LHCN-M2 (cell line): ENCODE data around the gene ARHGAP26. TPM values are rescaled to one million over a fixed set of nuclear protein-coding genes. Genes with fewer than 3 reads are reported as not detected.

Source experiments
- DNase-seq: peaks from one replicate; pipeline ENCODE4 v3.0.0-alpha.2; 2012; ENCODE audit warnings: low read depth
- total RNA-seq: library from RNA; depleted of rRNA; stranded (reverse); fragments of >200 nt; gene quantifications from 2 replicates; pipeline ENCODE4 v1.2.3, GENCODE V29; 2014

ARHGAP26 gene
- total RNA-seq, 1 experiment from 2014 or later = 1.0 TPM

DNA sequence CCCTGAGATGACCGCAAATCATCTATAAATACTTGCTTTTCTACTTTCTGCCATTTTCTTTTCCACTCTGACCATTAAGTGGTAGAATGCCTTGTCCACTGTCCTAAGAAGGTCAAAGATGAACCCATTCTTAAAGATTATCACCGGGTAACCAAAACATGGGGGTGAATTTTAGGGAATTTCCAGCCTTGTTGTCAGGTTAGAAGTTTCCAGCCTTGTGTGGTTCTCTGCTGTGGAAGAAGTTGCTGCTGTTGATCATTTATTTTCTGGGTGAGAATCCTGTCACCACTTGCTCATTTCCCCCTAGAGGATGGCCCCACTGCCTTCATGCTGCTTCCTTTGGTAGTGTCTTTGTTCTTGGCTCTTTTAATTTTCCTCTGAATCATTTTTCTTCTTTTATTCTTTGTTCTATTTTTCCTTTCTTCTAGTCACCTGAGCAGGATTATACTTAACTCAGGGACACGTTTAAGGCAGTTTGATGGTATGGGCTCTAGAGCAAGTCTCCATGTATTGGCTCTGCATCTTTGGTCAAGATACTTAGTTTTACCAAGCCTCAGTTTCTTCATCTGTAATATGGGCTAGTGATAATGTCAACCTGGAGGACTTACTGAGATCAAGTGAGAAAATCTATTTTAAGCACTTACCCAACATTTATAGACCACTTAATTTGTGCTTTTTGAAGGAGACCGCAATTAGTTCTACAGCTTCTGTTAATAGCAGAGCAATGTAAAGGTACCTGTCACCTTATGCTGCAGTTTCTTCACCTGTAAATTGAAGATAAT, 266.2 kb downstream of the ARHGAP26 start:
- no peak for DNase-seq

DNA sequence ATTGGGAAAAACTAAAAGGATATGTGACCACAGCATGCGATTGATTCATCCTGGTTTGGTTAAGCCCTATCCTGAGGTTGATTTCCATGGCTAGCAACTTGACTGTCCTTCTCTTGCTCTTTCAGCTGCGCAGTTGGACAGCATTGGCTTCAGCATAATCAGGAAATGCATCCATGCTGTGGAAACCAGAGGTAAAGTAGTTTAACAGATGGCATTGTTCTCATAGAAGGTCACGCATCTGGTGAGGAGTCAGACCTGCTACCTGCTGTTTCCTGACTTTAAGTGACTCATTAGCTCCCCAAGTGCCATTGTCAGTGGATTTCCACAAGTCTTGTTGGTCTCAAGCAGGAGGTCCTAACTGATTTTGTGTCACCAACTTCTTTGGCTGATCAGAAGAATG, 266.9 kb downstream of the ARHGAP26 start:
- DNase-seq = no peak

DNA sequence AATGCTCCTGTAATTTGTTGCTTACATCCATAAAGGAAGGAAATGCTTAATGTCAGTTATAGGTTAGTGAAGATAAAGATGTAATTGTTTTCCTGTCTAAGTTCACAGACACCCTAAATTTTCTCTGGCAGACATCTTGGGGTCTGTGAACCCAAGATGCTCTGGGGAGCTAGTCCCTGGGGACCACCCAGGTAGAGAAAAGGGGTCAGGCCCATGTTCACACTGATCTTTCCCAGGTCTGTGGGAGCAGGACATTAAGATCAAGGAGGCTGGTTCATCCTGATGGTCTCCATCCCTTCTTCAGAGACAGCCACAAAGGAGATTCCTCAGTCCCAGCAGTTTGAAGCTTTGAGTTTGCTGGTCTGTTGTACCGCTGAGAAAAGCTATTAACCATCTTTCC, 267.5 kb downstream of the ARHGAP26 start:
- no peak for DNase-seq

DNA sequence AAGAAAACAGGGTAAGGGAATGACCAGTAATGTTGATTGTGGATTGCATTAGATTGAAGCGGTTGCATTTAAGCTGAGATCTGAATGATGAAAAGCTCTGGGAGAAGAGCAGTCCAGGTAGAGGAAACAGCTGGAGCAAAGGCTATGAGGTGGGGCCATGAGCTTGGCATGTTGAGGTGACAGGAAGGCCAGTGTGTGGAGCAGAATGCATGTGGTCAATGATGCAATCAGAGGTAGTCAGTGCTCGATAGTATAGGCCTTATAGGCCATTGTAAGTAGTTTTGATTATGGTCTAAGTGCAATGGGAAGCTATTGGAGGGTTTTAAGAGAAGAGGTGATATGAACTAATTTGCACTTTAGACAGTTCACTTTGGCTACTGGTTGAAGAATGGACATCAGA, 270.4 kb downstream of the ARHGAP26 start:
- no peak for DNase-seq

DNA sequence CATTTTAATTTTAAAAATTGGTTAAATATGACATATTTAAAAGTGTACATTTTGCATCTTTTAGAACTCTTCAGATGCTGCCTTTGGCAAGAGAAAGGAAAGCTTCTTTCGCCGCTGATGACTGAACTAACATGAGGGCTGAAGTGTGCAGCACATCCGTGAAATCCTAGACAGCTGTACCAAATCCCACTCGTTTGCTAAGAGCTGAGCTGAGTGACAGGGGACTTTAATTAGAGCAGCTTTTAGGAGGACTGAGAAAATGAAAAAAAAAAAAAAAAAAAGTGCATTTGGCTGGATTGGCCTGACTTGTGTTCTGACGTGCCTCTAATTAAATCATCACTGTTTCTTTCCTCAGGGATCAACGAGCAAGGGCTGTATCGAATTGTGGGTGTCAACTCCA, 271.3 kb downstream of the ARHGAP26 start:
- DNase-seq = no peak

DNA sequence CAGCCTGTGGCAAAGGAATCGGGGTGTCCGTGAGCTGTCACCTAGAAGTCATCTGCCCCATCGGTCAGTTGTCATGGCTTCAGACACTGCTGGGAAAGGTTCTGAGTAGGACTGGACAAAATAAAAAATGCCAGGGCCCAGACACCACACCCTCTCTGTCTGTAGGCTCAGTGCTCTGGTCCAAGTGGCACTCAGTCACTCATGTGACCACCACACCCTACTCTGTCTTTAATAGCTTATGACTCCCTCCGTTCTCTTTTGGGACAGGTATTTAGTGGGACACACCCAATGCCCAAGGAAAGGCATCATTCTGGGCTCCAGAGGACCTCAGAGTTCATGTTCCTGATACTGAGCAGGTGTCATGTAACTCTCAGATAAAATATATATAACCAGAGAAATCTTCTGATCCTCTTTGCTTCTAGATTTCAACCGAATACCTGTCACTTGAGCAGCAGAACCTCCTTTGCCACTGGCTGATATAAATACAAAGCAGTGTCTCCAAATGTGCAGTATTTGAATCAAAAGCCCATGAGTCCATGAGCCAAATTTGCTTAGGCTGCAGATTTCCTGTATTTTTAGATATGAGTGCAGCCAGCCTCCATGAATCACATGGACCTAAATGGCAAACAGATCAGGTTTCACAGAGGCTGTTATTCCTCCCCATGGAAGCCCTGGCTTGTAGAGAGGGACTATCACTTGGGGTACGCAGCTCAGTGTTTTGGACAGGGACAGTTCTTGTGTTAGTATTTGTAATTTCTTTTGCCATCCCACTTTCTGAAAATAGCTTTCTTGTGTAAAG, 272.0 kb downstream of the ARHGAP26 start:
- peak; percentile 49 for DNase-seq

DNA sequence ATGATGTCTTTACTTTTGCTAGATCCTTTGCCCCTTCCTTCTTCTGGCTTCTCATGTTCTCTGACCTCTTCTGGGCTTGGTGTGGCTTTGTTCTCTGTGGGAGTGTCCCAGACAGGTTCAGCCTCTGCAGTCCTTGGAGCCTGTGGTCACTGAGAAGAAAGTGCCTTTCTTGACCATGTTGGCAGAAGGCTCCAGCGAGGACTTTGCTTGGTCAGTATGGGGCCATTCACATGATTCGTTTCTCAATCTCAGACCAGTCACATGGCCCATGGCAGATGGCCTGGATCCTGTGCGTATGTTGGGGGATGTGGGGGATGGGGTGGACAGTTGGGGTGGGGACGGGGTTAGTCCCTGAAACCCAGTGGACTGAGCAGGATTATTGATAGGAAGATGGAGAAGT, 274.1 kb downstream of the ARHGAP26 start:
- DNase-seq = no peak

DNA sequence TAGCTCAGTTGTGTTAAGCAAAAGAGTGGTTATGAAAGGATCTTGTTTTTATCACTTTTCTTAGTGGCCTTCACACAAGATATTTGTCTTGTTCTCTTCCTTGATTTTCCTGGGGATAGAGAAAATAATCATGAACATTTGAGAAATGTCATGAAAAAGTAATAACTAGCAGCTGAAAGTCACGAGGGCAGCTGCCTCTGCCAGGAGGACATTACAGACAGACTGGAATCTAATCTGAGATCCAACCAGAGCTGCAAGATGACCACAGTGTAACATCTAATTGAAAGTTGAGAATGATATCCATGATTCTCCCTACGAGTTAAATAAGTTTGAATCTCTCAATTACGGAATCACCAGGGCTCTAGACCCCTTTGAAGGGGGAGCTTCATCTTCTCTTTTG, 274.9 kb downstream of the ARHGAP26 start:
- no peak for DNase-seq

DNA sequence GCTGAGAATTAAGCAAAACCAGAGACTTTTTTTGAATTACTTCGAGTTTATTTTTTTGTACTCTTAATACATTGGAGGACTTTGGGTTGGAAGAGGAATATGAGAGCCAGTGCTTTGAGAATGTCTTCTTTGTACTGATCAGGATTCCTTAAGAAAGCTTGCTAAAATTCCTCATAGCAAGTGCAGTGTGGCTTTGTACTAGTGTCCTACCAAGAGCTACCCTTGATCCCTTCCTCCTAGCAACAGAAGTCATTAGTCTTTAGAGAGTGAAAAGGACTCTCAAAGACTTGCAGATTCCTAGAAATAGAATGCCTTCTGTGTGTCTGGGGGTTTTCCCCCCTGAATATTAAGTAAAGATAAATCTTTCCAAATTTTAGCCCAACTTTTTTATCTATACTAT, 276.1 kb downstream of the ARHGAP26 start:
- DNase-seq = no peak

DNA sequence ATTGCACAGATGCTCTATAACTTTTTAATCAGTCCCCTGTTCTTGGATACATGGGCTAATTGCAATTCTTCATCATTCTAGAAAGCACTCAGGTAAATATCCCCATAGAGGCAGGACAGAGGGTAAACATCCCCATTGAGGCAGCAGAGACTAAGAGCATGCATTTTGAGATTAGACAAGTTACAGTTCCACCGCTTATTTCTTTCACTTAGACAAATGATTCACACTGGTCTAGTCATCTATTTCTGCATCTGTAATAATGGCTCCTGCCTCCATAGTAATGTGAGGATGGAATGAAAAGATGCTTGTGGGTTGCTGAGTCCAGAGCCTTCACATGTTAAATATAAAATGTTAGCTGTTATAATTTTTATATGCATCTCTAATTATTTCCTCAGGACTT, 276.9 kb downstream of the ARHGAP26 start:
- DNase-seq = no peak

DNA sequence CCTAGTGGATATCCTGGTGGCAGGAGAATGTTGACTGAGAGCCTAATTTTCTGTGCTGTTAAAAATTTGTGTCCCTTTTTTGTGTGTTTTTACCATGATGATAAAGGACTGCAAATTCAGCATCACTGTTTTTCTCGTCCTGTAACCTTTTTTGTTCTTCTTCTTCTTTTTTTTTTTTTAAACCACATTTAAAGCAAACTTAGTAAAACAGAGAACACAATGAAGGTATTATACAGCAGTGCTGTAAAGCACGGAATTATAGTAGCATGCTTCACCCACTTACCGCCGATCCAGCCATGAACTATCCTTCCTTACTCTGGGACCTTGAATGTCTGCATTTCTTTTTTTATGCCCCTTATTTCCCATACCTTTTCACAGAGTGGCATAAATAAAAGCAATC, 280.0 kb downstream of the ARHGAP26 start:
- DNase-seq = no peak

DNA sequence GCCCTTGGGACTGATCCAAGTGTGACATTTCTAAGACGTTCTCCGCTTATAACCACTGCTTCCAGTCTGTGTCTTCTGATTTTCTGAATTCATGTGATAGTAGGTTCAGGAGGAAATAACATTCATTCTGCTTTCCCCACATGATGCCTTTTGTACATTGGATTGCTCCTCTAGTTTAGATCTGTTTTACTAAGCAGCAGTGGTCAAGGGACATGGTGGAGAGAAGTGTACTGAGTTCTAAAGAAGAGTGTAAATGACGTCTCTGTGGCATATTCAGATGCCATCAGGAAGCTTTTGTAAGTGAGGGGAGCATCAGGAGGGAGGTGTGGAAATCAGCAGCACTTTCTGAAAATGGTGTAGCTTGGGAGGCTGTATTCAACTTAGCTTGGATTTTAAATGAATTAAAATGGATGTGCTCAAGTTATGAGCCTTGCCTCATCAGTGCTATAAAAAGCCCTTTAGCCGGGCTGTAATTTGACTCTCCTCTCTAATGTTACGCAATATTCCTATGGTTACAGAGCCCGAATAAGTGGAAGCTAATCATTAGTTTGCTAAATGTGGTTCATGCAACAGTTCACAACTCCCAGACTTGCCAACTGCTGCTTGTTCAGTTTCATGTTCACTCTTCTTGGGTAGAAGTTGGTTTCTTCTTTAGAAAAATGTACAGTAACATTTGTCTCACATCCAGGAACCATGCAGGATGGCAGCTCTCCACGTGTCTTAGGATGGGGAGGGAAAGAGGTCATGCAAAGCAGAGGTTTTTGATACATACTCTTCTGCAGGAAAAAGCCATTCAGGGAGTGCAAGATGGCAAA, 281.3 kb downstream of the ARHGAP26 start:
- DNase-seq = peak; percentile 89

DNA sequence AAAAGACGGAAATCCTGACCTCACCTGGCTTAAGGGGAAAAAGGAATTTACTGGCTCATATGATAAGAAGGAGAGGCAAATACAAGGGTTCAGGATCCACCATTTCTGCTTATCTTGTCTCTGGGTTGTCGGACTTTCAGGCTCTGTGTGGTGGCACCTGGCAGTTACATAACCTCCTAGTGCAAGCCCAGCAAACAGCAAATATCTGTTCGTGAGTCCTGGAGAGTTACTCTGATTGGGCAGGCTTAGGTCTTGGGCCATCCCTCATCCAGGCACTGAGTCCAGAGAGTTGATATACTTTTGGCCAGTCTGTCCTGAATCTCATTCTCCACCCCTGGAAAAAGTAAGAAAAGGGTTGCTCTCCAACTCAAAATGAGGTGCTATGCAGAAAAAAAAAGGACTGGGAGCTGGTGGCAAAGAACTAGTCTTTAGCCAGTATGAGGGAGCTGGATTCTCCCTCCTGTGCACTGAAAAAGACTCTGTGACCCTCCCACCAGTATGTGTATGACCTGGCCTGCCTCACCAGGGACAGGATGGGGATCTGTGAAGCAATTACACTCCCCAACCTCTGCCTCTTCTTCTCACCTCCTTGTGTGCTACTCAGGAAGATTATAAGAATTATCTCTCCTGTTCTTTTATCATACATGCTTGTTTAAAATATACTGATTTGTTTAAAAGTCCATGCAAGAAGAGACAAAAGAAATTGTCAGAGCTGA, 282.9 kb downstream of the ARHGAP26 start:
- no peak for DNase-seq

DNA sequence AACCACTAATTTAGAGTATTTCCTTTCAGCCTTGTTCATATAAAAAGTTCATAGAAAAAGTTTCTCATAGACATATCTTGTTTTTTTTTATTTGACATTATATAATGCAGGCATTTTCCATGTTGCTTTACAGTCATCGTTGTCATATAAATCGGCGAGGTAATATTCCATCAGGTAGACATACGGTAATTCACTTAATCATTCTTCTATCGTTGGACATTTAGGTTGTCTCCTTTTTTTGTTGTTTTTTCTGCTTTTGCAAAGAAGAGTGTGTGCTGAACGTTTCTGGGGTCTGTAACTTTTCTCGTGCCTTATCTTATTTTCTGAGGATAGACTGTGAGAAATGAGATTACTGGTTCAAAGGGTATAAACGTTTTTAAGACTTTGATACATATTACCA, 283.6 kb downstream of the ARHGAP26 start:
- DNase-seq = no peak

DNA sequence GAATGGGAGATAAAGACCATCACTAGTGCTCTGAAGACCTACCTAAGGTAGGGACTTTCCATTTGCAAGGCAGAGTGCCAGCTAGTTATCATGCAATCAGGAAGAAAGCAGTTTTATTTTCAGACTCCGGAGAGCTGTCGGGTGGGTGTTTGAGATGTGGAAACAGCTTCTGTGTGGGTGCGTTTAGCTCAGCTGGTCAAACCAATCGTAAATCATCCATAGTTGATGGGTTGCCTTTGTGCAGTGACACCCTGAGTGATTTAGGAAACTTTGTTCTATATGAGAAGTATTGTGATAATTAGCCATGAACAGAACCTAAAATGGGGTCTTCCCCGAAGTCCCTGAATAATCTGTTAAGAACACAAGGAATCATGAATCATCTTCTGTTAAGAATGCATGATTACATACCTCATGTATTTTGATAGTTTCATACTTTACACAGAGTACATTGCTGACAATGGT, 284.3 kb downstream of the ARHGAP26 start:
- peak; percentile 49 for DNase-seq

DNA sequence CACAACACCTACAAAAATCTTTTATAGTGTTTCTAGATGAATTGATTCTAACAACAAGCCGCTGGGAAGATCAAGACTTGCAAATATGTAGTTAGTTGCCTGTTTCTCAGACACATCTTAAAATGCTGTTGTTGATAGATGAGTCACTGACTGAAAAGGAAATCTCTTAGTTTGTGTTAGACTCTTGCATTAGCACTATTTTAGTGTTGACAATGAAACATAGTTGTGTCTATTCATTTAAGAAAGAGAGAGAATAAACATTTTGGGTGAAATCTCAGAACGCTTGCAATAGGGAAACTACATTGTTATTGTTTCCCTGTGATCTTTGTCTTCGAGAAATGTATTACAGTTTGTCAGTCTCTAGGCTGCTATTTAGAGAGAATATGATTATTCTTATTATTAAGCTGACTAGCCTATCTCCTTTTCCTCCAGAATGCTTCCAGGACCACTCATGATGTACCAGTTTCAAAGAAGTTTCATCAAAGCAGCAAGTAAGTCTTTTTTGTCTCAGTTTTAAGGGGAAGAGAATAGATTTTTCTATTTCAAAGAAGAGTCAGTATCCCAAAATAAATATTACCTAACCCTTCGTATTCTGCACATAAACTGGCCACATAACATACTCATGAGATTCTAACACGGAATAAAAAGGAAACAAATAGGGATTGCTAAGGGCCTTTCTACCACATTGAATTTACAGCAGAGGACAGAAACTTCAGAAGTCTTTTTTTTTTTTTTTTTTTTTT, 285.6 kb downstream of the ARHGAP26 start:
- DNase-seq = peak; percentile 57

DNA sequence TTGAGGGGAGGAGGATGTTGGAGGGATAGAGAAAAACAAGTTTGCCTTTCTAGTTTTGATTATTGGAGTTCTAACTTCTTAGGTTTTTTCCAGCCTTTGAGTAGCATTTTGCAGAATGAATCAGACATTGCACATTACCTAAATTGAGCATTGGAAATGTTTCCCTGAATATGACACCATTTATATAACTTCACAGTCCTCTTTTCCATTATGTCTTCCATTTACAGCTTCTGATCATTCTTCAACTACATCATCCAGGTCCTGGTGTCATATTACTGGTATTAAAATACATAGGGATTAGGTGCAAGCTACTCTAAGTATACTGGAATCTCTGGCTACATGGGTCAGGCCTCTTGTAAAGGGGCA, 286.1 kb downstream of the ARHGAP26 start:
- DNase-seq = peak; percentile 40

DNA sequence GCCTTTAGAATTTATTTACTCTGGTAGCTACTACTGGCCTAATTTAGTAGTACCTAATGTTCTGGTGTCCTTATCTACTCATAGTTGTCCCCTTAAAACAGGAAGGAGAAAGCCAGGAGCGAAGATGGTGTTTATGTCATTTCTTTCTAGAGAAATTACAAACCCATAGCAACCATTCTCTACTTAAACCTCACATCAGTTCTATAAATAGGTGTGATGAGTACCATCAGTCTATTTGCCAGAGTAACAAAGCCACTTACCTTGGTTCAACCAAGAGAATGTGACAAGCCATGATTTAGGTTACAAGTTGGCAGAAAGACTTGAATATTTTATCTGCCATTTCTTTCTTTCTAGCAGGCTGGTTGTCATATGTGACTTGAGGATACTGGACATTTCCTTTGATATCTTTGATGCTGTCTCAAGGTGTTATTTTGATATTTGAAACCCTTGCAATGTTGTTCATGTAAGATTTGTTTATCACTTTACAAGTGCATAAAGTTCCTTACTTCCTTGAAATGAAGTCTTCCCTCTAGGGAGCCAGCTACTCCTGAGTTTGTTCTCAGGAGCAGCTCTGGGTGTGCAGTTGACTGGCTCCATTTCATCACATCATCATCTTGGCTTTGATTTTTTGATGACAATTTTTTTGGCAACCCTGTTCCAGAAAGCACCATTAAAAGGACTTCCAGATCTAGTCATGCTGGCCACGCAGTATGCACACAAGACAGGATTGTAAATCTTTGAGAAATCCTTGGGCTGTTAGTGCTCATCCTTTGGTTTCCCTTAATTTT, 286.8 kb downstream of the ARHGAP26 start:
- no peak for DNase-seq

DNA sequence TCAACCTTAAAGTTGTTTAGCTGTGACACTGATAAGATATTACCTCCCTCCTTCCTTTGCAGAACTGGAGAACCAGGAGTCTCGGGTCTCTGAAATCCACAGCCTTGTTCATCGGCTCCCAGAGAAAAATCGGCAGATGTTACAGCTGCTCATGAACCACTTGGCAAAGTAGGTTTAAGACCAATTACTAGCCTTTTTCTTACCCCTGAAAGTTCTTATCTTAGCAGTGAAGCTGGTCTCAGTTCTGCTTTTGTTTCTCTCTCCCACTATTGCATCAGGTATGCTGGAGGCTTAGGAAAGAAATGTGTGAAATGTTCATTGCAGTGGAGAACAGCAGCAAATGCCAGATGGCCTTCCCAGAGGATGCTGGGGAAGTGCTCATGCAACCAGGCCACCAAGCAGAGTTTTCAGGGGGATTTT, 287.4 kb downstream of the ARHGAP26 start:
- no peak for DNase-seq

DNA sequence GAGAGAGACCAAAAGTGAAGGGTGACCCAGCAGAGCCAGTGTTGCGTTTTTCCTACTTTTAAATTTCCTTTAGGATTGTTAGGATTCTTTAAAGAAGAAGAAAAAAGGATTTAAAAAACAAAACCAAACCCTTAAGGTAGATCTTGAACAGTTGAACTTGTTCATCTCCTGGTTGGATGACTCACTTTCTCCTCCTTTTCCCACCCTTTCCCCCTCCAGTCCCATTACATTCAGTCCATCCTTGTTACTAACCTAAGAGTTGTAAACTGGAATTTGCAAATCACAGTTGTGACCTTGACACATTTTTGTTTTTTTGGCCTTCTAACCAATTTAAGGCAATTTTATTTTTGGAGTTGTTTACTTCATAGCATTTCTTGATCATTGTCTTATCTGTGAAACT, 289.2 kb downstream of the ARHGAP26 start:
- DNase-seq = no peak
